Lung (tissue), 12 donors: ENCODE results near the gene ZEB2. TPM values are rescaled to one million over a fixed set of nuclear protein-coding genes. Genes with fewer than 3 reads are reported as not detected.

ENCODE experiments used
- ATAC-seq: fragments of 200-7000 bp; cut with Tn5 transposase; one replicate; pipeline ENCODE4 v1.9.1; 2020; ENCODE audit warnings: moderate number of reproducible peaks; ENCODE audit not compliant: insufficient read depth, low FRiP score
- DNase-seq, 3 donors: peaks; one replicate each; pipeline ENCODE4 v3.0.0-alpha.2; 2013 to 2017
- H3K27ac ChIP-seq, 2 donors: one replicate each; pipeline ENCODE4 v1.5.1; 2013; ENCODE audit warnings: mild to moderate bottlenecking in 2 of 2, moderate library complexity in 2 of 2, control low read depth in 1 of 2, inconsistent platforms in 1 of 2, low read depth in 1 of 2, low read length in 1 of 2
- H3K27me3 ChIP-seq, 3 donors: one replicate each; pipeline ENCODE4 v1.5.1; 2013; ENCODE audit warnings: low read length in 2 of 3; ENCODE audit not compliant: control insufficient read depth in 3 of 3, insufficient read depth in 3 of 3
- H3K36me3 ChIP-seq, 4 donors: one replicate each; pipeline ENCODE4 v1.5.1; 2013; ENCODE audit warnings: low read length in 4 of 4, mild to moderate bottlenecking in 1 of 4, moderate library complexity in 1 of 4; ENCODE audit not compliant: control insufficient read depth in 4 of 4, insufficient read depth in 4 of 4
- H3K4me1 ChIP-seq, 5 donors: one replicate each; pipeline ENCODE4 v1.5.1; 2013; ENCODE audit warnings: low read length in 5 of 5, mild to moderate bottlenecking in 2 of 5, moderate library complexity in 1 of 5; ENCODE audit not compliant: control insufficient read depth in 5 of 5, insufficient read depth in 5 of 5
- H3K4me3 ChIP-seq: one replicate; pipeline ENCODE4 v1.5.1; 2013; ENCODE audit warnings: mild to moderate bottlenecking, control low read depth, moderate library complexity
- H3K9ac ChIP-seq, 2 donors: one replicate each; pipeline ENCODE4 v1.5.1; 2013; ENCODE audit warnings: low read length in 2 of 2, control low read depth in 1 of 2; ENCODE audit not compliant: insufficient read depth in 1 of 2
- H3K9me3 ChIP-seq, 4 donors: one replicate each; pipeline ENCODE4 v1.5.1; 2013; ENCODE audit warnings: low read length in 3 of 4, mild to moderate bottlenecking in 1 of 4, moderate library complexity in 1 of 4; ENCODE audit not compliant: control insufficient read depth in 4 of 4, insufficient read depth in 3 of 4
- CTCF ChIP-seq: IDR thresholded peaks from 2 replicates; pipeline ENCODE4 v1.5.1; 2012; ENCODE audit warnings: mild to moderate bottlenecking; ENCODE audit errors: control extremely low read depth, extremely low read depth
- WGBS, 2 donors: extraction: QIAGEN DNeasy Blood & Tissue Kit; methylation state at CpG; one replicate each; pipeline ENCODE4 v1.1.7; 2013; 5-methylcytosine and 5-hydroxymethylcytosine counted together
- polyA plus RNA-seq, 2 donors: library from polyadenylated mRNA; stranded (reverse); fragments of 200-250 nt; gene quantifications; one replicate each; pipeline ENCODE4 v1.2.1, GENCODE V29; 2013
- total RNA-seq, 2 donors: library from RNA; depleted of rRNA in 1 of 2; stranded (reverse); fragments of >200 nt in 1 of 2; gene quantifications; one replicate each; pipeline ENCODE4 v1.2.1, GENCODE V29; 2014 to 2021
- donor health status: control.
- donor health status: control.
- donor health status: Bipolar disorder and iron deficiency.
- donor health status: healthy.
- donor health status: DM: yes; HTN: yes; CAD: no.

ZEB2 gene
- total and polyA plus RNA-seq, 4 donors, result 27.0 to 332 (median 127) TPM

- H3K27me3 ChIP-seq, result no peaks in the 10 kb centered on the region
- no peak for TF ChIP-seq CTCF
- DNase-seq, result no peak
- ATAC-seq, result peak; percentile 73
- H3K4me1 ChIP-seq, result peaks cover 0 to 22% (median 9%) of the 10 kb centered on the region in 5 donors
- no peak overlapping the region for H3K4me3 ChIP-seq
- H3K36me3 ChIP-seq, result peaks cover 0 to 50% (median 25%) of the 10 kb centered on the region in 4 donors
- H3K9ac ChIP-seq, result no peak overlapping the region
- H3K9me3 ChIP-seq, result no peaks in the 10 kb centered on the region
- peak overlapping the region; percentile 70 to 74 for H3K27ac ChIP-seq
- 55 to 75% methylated on average over 5 of the region's 5 CpGs for WGBS, 2 donors
These were observed 105.5 kb downstream of the ZEB2 start for GRCh38 chr2:144414324-144414845.

- Histone ChIP-seq H3K36me3 (peaks cover 0 to 65% (median 31%) of the 10 kb centered on the region in 4 donors), H3K4me1 (peaks cover 0 to 22% (median 9%) of the 10 kb centered on the region in 5 donors), H3K4me3 (no peak overlapping the region), H3K27me3 (no peaks in the 10 kb centered on the region), H3K27ac (peak overlapping the region in 1 of 2 donors; percentile 16), H3K9me3 (no peaks in the 10 kb centered on the region), H3K9ac (no peak overlapping the region)
- 43 to 62% methylated on average over 2 of the region's 2 CpGs for whole genome bisulfite sequencing, 2 donors
- ATAC-seq (no peak), DNase-seq (peak in 1 of 3 donors; percentile 72)
- no peak for TF ChIP-seq CTCF
These were observed 107.2 kb downstream of the ZEB2 start for GRCh38 chr2:144412709-144413108.

- no peak for TF ChIP-seq CTCF
- H3K4me3 ChIP-seq, result no peak overlapping the region
- H3K36me3 ChIP-seq, result peaks cover 0 to 64% (median 30%) of the 10 kb centered on the region in 4 donors
- H3K9me3 ChIP-seq, result no peaks in the 10 kb centered on the region
- ATAC-seq (no peak), DNase-seq (no peak)
- 92 to 93% methylated on average over 7 of the region's 7 CpGs for WGBS, 2 donors
- peaks cover 0 to 26% (median 10%) of the 10 kb centered on the region in 5 donors for H3K4me1 ChIP-seq
- no peak overlapping the region for H3K9ac ChIP-seq
- no peaks in the 10 kb centered on the region for H3K27me3 ChIP-seq
- no peak overlapping the region for H3K27ac ChIP-seq
These were observed 108.4 kb downstream of the ZEB2 start for GRCh38 chr2:144411473-144411872.

- peaks cover 0 to 42% (median 18%) of the 10 kb centered on the region in 5 donors for H3K4me1 ChIP-seq
- no peaks in the 10 kb centered on the region for H3K9me3 ChIP-seq
- H3K27me3 ChIP-seq, result no peaks in the 10 kb centered on the region
- H3K36me3 ChIP-seq, result peaks cover 0 to 55% (median 26%) of the 10 kb centered on the region in 4 donors
- ATAC-seq (no peak), DNase-seq (no peak)
- no peak overlapping the region for H3K27ac ChIP-seq
- TF ChIP-seq CTCF, result no peak
- no peak overlapping the region for H3K9ac ChIP-seq
- H3K4me3 ChIP-seq, result no peak overlapping the region
These were observed 110.7 kb downstream of the ZEB2 start for GRCh38 chr2:144409241-144409640.
